PC-3 (cell line): Measurements from ENCODE around the gene LGALS4.
A peak's percentile ranks its signal among the peaks of the same experiment; 100 is the strongest.

ENCODE experiments used
- CTCF ChIP-seq: fragments of 300-600 bp; sonication (generic); conservative IDR thresholded peaks from 2 replicates; pipeline ENCODE4 v1.5.1; 2017; ENCODE audit warnings: antibody characterized with exemption, low read depth, mild to moderate bottlenecking, low read length
- EZH2 ChIP-seq: fragments of 300-600 bp; sonication (generic); IDR thresholded peaks from one replicate; pipeline ENCODE4 v1.6.1; 2017; ENCODE audit warnings: antibody characterized with exemption, mild to moderate bottlenecking, low read length; ENCODE audit not compliant: unreplicated experiment
- EZH2phosphoT487 ChIP-seq: fragments of 300-600 bp; sonication (generic); IDR thresholded peaks from 2 replicates; pipeline ENCODE4 v1.6.1; 2018; ENCODE audit warnings: mild to moderate bottlenecking, antibody characterized with exemption, low read length, borderline replicate concordance

- TF ChIP-seq EZH2 (no peak), CTCF (peak; percentile 20; the same call in 1 of the 2 replicates), EZH2phosphoT487 (no peak)
These were observed 26.4 kb upstream of the LGALS4 start for GRCh38 chr19:38838986-38839761.
